ENCODE measurements around the gene ARSA.

Gene ARSA

DNA sequence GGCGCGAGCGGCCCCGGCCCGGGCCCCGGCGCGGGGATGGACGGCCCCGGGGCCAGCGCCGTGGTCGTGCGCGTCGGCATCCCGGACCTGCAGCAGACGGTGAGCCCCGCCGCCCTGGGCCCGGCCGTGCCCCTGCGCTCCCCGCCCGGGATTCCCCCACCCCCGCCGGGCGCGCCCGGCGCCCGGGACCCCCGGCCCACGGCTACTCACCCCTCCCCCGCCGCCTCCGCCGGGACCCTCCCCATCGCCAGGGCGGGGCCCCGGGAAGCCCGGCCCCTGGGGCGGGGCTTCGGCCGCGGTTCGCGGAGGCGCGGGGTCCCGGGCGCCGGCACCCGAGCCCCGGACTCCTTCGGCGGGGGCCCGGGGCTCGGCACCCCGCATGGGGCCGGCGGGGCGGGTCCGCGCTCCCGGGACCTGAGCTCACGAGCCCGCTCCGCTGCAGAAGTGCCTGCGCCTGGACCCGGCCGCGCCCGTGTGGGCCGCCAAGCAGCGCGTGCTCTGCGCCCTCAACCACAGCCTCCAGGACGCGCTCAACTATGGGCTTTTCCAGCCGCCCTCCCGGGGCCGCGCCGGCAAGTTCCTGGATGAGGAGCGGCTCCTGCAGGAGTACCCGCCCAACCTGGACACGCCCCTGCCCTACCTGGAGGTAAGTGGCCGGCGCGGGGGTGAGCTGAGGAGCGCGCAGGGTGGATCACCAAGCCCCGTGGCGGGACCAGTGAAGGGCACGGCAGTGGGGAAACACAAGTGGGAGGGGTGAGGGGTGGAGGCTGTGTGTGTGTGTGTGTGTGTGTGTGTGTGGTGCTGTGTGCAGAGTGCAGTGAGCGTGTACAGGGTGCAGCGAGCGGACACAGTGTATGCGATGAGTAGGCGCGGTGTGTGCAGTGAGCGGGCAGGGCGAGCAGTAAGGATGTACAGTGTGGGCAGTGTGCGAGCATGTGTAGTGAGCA lies 46.9 kb upstream of the ARSA start:
- H4K20me1 ChIP-seq (ENCODE audit: insufficient read depth): no peaks in the 10 kb centered on the region
- no peaks in the 10 kb centered on the region; the same call in 1 of the 2 replicates for H3K27me3 ChIP-seq (ENCODE audit: insufficient read depth, low read depth)
- H3K4me1 ChIP-seq (ENCODE audit: low read depth, poor library complexity, severe bottlenecking): no peaks in the 10 kb centered on the region
- no peak overlapping the region for H3K27ac ChIP-seq
- no peak overlapping the region for H3K4me3 ChIP-seq (IDR thresholded peaks at IDR 0.05; ENCODE audit: insufficient read depth, low read depth, low read length)
- no peak overlapping the region for H3K9ac ChIP-seq
- H3K4me2 ChIP-seq: no peak overlapping the region
- TF ChIP-seq, protein P1, sequence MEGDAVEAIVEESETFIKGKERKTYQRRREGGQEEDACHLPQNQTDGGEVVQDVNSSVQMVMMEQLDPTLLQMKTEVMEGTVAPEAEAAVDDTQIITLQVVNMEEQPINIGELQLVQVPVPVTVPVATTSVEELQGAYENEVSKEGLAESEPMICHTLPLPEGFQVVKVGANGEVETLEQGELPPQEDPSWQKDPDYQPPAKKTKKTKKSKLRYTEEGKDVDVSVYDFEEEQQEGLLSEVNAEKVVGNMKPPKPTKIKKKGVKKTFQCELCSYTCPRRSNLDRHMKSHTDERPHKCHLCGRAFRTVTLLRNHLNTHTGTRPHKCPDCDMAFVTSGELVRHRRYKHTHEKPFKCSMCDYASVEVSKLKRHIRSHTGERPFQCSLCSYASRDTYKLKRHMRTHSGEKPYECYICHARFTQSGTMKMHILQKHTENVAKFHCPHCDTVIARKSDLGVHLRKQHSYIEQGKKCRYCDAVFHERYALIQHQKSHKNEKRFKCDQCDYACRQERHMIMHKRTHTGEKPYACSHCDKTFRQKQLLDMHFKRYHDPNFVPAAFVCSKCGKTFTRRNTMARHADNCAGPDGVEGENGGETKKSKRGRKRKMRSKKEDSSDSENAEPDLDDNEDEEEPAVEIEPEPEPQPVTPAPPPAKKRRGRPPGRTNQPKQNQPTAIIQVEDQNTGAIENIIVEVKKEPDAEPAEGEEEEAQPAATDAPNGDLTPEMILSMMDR (conservative IDR thresholded peaks at IDR 0.05; ENCODE audit: low read depth, low read length): no peak
- H3K36me3 ChIP-seq (ENCODE audit: insufficient read depth): no peaks in the 10 kb centered on the region
- H2AFZ ChIP-seq (ENCODE audit: low read depth): no peak overlapping the region
- H3K79me2 ChIP-seq (ENCODE audit: insufficient read depth, low read depth): no peaks in the 10 kb centered on the region

DNA sequence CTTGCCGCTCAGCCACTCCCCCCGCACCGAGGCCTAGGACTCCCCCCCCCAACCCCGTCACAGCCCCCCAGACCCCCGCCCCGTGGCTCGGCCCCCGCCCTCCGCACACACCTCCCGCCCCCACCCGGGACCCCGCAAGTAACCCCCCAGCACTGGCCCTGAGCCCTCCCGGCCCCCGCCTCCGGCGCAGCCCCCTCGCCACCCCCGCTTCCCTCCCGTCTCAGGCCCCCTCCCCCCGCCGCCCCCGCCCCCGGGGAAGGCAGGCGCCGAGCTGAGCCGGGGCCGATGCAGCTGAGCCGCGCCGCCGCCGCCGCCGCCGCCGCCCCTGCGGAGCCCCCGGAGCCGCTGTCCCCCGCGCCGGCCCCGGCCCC lies 46.2 kb upstream of the ARSA start:
- Histone ChIP-seq H3K79me2 (ENCODE audit: insufficient read depth, low read depth) (no peaks in the 10 kb centered on the region), H2AFZ (ENCODE audit: low read depth) (no peak overlapping the region), H3K27me3 (ENCODE audit: insufficient read depth, low read depth) (no peaks in the 10 kb centered on the region; the same call in 1 of the 2 replicates), H3K9ac (no peak overlapping the region), H3K36me3 (ENCODE audit: insufficient read depth) (no peaks in the 10 kb centered on the region), H4K20me1 (ENCODE audit: insufficient read depth) (no peaks in the 10 kb centered on the region), H3K4me2 (no peak overlapping the region), H3K4me1 (ENCODE audit: low read depth, poor library complexity, severe bottlenecking) (no peaks in the 10 kb centered on the region), H3K27ac (no peak overlapping the region), H3K4me3 (IDR thresholded peaks at IDR 0.05; ENCODE audit: insufficient read depth, low read depth, low read length) (no peak overlapping the region)
- TF ChIP-seq, protein P1 (conservative IDR thresholded peaks at IDR 0.05; ENCODE audit: low read depth, low read length): no peak

- no peaks in the 10 kb centered on the region for H3K4me1 ChIP-seq (ENCODE audit: low read depth, poor library complexity, severe bottlenecking)
- H3K27me3 ChIP-seq (ENCODE audit: insufficient read depth, low read depth): no peaks in the 10 kb centered on the region; the same call in 1 of the 2 replicates
- H3K4me2 ChIP-seq: no peak overlapping the region
- H3K9ac ChIP-seq: no peak overlapping the region
- TF ChIP-seq, protein P1 (conservative IDR thresholded peaks at IDR 0.05; ENCODE audit: low read depth, low read length): no peak
- H2AFZ ChIP-seq (ENCODE audit: low read depth): no peak overlapping the region
- H3K36me3 ChIP-seq (ENCODE audit: insufficient read depth): no peaks in the 10 kb centered on the region
- no peaks in the 10 kb centered on the region for H4K20me1 ChIP-seq (ENCODE audit: insufficient read depth)
- no peak overlapping the region for H3K4me3 ChIP-seq (IDR thresholded peaks at IDR 0.05; ENCODE audit: insufficient read depth, low read depth, low read length)
- no peaks in the 10 kb centered on the region for H3K79me2 ChIP-seq (ENCODE audit: insufficient read depth, low read depth)
- no peak overlapping the region for H3K27ac ChIP-seq
These were observed 45.5 kb upstream of the ARSA start for GRCh38 chr22:50673231-50674129.

DNA sequence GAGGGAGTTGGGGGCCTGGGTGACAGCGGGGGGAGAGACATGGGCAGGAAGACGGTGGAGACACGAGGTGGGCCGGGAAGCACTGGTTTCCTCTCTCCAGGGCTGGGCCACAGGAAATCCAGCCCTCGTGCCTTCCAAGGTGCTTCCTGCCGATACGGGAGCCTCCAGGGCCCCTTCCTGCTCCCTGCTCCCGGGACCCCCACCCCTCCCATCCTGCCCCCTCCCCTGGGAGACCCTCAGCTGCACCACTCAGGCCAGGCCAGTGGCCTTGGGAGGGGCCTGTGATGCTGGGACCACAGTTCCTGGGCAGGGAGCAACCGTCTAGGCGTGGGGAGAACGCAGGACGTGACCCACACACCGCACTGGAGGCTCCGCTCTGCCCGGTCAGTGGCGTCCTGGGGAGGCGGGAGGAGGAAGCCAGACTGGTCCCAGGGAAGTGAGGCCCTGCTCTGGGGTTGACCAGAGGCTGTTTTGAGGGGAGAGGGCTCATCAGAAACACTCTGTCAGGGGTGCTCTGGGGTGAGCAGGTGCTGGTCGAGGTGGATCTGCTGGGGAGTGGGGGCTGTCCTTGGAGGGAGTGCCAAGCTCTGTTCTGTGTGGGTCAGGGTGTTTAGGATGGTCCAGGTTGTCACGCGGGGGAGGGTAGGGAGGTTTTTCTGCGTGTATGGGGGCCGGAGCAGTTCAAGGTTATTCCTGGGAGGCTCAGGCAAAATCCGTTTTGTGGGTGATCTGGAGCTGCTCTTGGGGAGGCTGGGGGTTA lies 44.7 kb upstream of the ARSA start, which contains the start of gene SHANK3:
Gene SHANK3 (plus strand): TSS at position 353 of the 760 bp plus-strand sequence.
- Histone ChIP-seq H3K4me2 (no peak within 1 kb of the TSS), H3K27me3 (ENCODE audit: insufficient read depth, low read depth) (no peaks in the 10 kb centered on the region; the same call in 1 of the 2 replicates), H3K36me3 (ENCODE audit: insufficient read depth) (no peaks in the 10 kb centered on the region), H4K20me1 (ENCODE audit: insufficient read depth) (no peaks in the 10 kb centered on the region), H3K27ac (no peak within 1 kb of the TSS), H3K4me3 (IDR thresholded peaks at IDR 0.05; ENCODE audit: insufficient read depth, low read depth, low read length) (no peak within 1 kb of the TSS), H3K9ac (no peak within 1 kb of the TSS), H3K79me2 (ENCODE audit: insufficient read depth, low read depth) (no peaks in the 10 kb centered on the region), H2AFZ (ENCODE audit: low read depth) (no peak within 1 kb of the TSS), H3K4me1 (ENCODE audit: low read depth, poor library complexity, severe bottlenecking) (no peaks in the 10 kb centered on the region)
- TF ChIP-seq, protein P1 (conservative IDR thresholded peaks at IDR 0.05; ENCODE audit: low read depth, low read length): no peak

All from KMS-11 (cell line).